K562 treated with DMSO at 1 percent for 4 hours (cell line): ENCODE data around the gene LHX1. TPM values are rescaled to one million over a fixed set of nuclear protein-coding genes. Genes with fewer than 3 reads are reported as not detected.

ENCODE experiments used
- total RNA-seq: library from RNA; unstranded; fragments of 300-600 nt; gene quantifications from 2 replicates; pipeline ENCODE4 v1.2.3, GENCODE V29; 2022; ENCODE audit not compliant: insufficient read depth

LHX1 gene
- not detected in 2 replicates for total RNA-seq

GRCh38 chr17:36937001-36937958 is at the start of gene LHX1:
TSS of gene LHX1 (plus strand) at chr17:36937475. CDS start at chr17:36938198, 723 bp downstream.

GRCh38 chr17:36948717-36949460 is 11.6 kb downstream of the LHX1 start, which contains the start of gene AATF:
TSS of gene AATF (plus strand) at chr17:36948954. CDS start at chr17:36949126, 172 bp downstream.

Other genes starting within 250 kb of the LHX1 start
- gene AATF, start 11.5 kb downstream of the LHX1 start, total RNA-seq: 68.2 and 68.8 TPM in 2 replicates